GM19351 (cell line): ENCODE measurements around the gene THRB.

Experiments
- ATAC-seq: cut with Tn5 transposase; IDR thresholded peaks from one replicate; pipeline ENCODE4 v1.9.1; 2021; ENCODE audit warnings: mild to moderate bottlenecking, moderate library complexity; ENCODE audit not compliant: unreplicated experiment

Gene THRB

DNA sequence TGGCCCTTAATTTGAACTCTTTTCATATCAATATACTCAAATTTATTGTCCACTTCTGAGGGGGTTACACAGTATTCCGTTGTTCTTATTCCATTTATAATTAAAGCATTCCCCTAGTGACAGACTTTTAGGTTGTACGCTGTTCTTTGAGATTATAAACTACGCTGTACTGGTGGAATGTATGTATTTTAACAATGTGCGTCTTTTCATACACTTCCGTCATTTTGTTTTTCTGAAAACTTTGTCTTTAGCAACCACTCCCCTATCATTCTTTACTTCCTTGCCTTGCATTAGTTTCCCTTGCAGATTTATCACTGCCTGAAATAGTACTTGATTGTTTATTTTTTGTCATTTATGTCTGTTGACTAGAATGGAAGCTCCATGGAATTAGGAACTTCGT lies 137.0 kb downstream of the THRB start:
- no peak for ATAC-seq

GRCh38 chr3:24355806-24356205 lies 138.8 kb downstream of the THRB start:
- no peak for ATAC-seq

DNA sequence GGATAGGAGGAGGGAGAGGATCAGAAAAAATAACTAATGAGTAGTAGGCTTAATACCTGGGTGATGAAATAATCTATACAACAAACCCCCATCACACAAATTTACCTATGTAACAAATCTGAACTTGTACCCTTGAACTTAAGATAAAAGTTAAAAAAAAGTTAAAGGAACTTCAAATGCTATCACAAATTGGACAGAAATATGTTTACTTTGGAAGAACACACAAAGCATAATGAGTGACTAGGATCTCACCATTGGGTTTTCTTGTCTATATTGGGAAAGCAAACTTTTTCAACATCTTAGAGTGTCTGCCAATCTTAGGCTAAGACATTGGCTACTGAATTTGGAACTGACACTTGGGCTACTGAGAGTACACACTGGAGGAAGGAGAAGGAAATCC lies 140.4 kb downstream of the THRB start:
- ATAC-seq: no peak

DNA sequence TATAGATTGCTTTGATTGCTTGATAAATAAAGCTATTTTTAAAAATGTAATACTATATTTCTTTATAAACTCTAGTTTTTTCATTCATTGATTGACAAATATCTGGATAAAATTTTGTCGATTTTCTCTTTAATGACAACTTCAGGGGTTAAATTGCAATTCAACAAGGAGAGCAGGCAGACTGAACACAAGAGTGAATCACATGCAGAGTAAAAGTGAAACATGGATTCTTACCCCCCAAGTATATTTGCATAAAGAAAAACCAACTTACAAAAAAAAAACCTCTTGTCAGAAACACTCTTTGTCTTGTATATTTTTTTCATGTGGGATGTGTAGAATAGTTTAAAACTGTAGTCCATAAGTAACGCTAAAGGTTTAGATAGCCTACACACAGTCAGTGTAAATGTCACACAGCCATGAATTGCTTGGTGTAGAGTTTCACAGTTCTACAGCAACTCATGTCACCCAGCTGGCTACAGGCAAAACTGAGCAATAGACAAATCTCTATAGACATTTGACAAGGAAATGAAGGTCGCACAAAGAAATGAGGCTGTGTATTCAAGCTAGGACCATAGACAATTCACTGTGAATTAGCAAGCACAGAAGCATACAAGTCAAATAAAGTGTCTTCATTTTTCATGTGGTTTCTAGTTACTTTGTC lies 141.6 kb downstream of the THRB start:
- ATAC-seq: no peak

DNA sequence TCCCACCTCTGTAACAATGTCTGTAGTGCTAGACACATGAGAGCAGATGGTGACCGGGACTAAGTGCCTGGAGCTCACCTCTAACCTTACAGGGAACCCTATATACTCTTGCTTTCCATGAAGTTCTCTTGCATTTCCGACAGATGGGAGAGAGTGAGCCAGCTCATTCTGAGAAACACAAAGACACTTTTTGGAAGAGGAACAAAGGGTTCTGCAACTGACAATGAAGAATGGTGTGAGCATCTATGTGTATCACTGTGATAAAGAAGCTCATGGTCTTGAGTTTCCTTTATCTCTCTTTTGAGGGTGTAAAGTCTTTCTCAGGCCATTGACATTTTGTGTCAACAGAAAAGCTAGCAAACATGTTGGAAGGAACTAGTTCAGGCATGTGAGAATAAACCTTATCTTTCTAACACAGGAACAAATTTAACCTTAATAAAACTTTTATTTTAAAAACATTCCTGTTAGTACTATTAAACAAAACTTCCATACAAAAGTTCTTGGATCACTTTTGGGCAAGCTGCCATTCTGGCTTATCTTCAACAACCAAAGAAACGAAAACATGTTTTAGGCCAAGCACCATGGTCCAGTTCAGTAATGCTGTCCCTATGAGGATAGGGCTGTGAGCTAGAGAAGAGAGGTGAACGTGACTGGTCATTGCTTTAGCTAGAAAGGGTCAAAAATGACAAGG lies 142.7 kb downstream of the THRB start:
- ATAC-seq: no peak

DNA sequence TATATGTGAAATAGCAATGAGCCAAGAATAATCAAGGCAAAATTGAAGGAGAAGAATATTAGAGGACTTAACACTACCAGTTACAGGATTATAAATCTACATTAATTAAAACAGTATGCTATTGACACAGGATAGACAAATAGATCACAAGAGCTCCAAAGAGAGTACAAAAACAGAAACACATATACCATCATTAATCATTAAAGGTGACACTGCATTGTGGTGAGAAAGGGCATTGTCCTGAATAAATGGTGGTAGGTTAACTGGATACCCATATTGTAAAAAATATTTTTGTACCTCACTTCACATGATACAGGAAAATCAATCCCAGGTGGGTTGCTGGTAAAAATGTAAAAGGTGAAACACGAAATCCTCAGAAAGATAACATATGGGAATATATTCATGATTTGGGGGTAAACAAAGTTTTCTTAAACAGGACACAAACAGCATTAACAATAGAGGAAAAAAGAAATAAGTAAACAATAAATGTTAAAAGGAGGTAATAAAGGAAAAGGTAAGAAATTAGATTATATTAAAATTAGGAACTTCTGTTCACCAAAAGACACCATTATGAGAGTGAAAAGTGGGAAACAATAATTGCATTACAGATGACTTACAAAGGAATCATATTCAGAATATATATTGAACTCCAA lies 145.2 kb downstream of the THRB start:
- ATAC-seq: no peak

DNA sequence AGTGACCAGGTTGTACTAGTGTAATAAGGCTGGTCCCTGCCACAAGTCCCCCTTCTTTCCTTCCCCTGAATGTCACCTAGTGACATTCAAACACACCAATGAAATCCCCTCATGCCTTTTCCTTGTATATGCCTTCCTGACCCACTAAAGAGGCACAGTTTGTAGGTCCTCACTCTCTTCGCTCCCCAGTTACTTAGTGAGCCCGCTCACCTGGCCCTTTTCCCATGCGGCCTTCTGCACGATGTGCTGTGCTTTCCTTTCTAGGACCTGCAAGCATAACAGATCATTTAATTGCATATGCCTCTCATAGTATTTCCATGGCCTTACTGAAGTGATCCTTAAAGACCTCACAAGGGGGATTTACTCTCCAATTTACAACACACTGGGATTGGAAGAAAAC lies 146.3 kb downstream of the THRB start:
- ATAC-seq: no peak

- ATAC-seq: no peak
These were observed 149.7 kb downstream of the THRB start for GRCh38 chr3:24344784-24345439.

DNA sequence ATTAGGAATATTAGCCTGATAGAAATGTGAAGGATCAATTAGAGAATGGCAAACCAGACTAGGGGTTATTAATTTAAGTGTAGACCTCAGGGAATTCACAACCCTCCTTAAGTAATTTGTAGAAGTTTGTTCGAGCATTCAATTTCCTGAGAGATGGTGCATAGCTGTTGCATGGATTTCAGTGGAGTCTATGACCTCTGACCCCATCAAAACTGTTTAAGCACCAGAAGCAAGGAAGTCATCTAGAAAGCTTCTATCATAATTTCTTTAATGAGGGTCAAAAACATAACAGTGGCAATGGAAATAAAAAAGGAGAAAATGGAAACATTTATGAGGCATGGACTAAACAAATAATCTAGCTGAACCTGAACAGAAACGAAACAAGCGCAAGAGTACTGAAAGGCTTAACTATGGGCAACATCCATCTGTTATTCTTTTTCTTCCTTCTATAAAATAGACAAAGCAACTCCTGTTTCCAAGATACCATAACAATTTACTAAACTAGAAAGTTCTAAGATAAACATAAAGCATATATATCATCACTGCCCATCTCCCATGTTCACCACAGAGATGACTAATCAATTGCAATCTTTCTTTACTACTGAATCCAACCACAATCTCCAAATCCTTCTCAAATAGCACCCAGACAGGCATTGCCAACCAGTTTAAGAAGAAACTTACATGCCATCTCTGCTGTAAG lies 151.4 kb downstream of the THRB start:
- no peak for ATAC-seq

GRCh38 chr3:24342275-24342674 lies 152.4 kb downstream of the THRB start:
- no peak for ATAC-seq

GRCh38 chr3:24341668-24342067 lies 153.0 kb downstream of the THRB start:
- ATAC-seq: no peak

DNA sequence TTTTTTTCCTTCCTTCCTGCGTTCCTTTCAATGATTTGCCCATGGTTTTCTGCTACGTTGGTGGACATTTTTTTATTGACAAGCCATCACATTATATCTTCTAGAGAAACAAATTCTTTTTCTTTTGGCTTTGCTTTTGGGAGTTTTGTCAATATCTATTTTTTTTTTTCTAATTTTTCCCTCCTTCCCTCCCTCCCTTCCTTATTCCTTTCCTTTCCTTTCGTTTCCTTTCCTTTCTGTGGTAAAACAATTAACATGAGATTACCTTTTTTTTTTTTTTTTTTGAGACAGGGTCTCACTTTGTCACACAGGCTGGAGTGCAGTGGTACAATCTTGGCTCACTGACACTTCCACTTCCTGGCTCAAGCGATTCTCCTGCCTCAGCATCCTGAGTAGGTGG lies 153.7 kb downstream of the THRB start:
- ATAC-seq: no peak

- no peak for ATAC-seq
These were observed 154.5 kb downstream of the THRB start for GRCh38 chr3:24340161-24340560.

GRCh38 chr3:24339266-24339825 lies 155.3 kb downstream of the THRB start:
- ATAC-seq: no peak

GRCh38 chr3:24338409-24339130 lies 156.1 kb downstream of the THRB start:
- no peak for ATAC-seq

- no peak for ATAC-seq
These were observed 158.5 kb downstream of the THRB start for GRCh38 chr3:24336101-24336500.

GRCh38 chr3:24332092-24332491 lies 162.6 kb downstream of the THRB start:
- no peak for ATAC-seq

- no peak for ATAC-seq
These were observed 171.4 kb downstream of the THRB start for GRCh38 chr3:24323272-24323671.

- no peak for ATAC-seq
These were observed 174.0 kb downstream of the THRB start for GRCh38 chr3:24320601-24321000.

DNA sequence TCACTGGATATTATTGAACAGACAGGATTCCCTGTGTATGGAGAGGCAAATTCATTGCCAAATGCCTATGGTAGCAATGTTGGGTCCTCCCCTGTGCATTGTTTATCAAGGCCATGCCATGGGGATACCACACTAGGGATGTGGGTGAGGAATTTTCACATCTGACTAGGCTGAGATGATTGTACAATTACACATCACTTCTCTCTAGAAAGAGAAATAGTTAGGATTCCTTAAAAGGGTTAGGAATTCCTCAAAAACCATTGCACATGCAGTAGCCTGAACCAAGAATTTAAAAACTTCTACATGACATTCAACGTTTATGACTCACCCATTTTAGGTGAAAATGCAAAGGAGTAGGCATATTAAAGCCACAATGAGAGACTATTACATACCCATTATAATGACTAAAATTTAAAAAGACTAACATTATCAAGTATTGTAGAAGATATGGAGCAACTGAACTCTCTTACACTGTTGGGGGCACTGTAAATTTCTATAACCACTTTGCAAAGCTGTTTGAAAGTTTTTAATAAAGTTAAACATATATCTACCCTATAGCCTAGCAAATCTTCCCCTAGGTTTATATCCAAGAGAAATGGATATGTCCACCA lies 175.9 kb downstream of the THRB start:
- ATAC-seq: no peak
